ENCODE data around the gene MED20. TPM values are rescaled to one million over a fixed set of nuclear protein-coding genes. Genes with fewer than 3 reads are reported as not detected.
A peak's percentile ranks its signal among the peaks of the same experiment; 100 is the strongest.

Gene MED20
- total RNA-seq, 1 donor from 2014 or later = 47.5 TPM

GRCh38 chr6:41940759-41941279, 19.9 kb upstream of the MED20 start:
- DNase-seq = peak; percentile 47

- DNase-seq = no peak
Measured at GRCh38 chr6:41939848-41940758, 19.2 kb upstream of the MED20 start.

GRCh38 chr6:41939176-41939847, 18.4 kb upstream of the MED20 start:
- no peak for DNase-seq

- DNase-seq = no peak
Measured at GRCh38 chr6:41938590-41939175, 17.7 kb upstream of the MED20 start.

GRCh38 chr6:41937861-41938574, 17.1 kb upstream of the MED20 start:
- DNase-seq = peak; percentile 65

GRCh38 chr6:41937472-41937860, 16.5 kb upstream of the MED20 start:
- no peak for DNase-seq

GRCh38 chr6:41936073-41936837, 15.3 kb upstream of the MED20 start:
- peak; percentile 90 for DNase-seq

- no peak for DNase-seq
Measured at GRCh38 chr6:41935685-41936072, 14.7 kb upstream of the MED20 start.

- DNase-seq = no peak
Measured at GRCh38 chr6:41935193-41935574, 14.2 kb upstream of the MED20 start.

GRCh38 chr6:41934278-41935192, 13.6 kb upstream of the MED20 start:
- DNase-seq = no peak

GRCh38 chr6:41932378-41932777, 11.4 kb upstream of the MED20 start:
- no peak for DNase-seq

GRCh38 chr6:41931792-41932191, 10.9 kb upstream of the MED20 start:
- DNase-seq = no peak

GRCh38 chr6:41929924-41930323, 9.0 kb upstream of the MED20 start:
- no peak for DNase-seq

- DNase-seq = no peak
Measured at GRCh38 chr6:41927253-41927652, 6.3 kb upstream of the MED20 start.

GRCh38 chr6:41922154-41922553, 1.2 kb upstream of the MED20 start:
- DNase-seq = peak; percentile 41

GRCh38 chr6:41921712-41921998, 716 bp upstream of the MED20 start:
- no peak for DNase-seq

GRCh38 chr6:41917528-41917927, 3.4 kb downstream of the MED20 start:
- DNase-seq = peak; percentile 89

GRCh38 chr6:41914869-41915530, 5.9 kb downstream of the MED20 start:
- DNase-seq = no peak

- no peak for DNase-seq
Measured at GRCh38 chr6:41914343-41914742, 6.6 kb downstream of the MED20 start.

- no peak for DNase-seq
Measured at GRCh38 chr6:41909727-41910126, 11.2 kb downstream of the MED20 start.
